Body of pancreas (tissue), 4 donors: ENCODE data around the gene CCDC175.

Source experiments
- POLR2A ChIP-seq, 3 donors: fragments of 450-650 bp; IDR thresholded peaks; one replicate each; pipeline ENCODE4 v1.6.1; 2016; ENCODE audit warnings: antibody characterized with exemption in 3 of 3, mild to moderate bottlenecking in 2 of 3
- TF ChIP-seq, protein P1 (sequence below), 7 experiments: fragments of 450-650 bp in 4 of 7; fragments of 200-600 bp in 3 of 7; sonication (generic) in 3 of 7; IDR thresholded peaks; one replicate each; pipeline ENCODE4 v1.5.1; 2016 to 2019; ENCODE audit warnings: antibody characterized with exemption in 7 of 7

DNA sequence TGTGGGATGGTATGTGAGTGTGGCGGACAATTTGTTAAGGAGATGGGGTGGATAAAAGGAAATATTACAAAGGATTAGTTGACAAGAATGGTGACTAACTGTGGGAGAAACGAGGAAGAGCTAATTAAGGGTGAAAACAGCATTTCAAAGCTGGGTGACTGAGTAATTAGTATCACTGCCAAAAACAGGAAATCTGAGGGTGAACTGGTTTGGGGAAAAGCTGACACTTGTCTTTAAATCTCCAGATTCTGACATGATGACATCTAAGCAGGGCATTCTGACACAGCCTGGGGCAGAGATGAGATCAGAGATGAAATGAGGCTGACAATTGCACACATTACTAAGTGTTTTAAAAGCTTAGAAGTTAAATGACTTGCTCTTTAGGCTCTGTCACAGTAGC is 42.4 kb upstream of the CCDC175 start:
- TF ChIP-seq, protein P1, sequence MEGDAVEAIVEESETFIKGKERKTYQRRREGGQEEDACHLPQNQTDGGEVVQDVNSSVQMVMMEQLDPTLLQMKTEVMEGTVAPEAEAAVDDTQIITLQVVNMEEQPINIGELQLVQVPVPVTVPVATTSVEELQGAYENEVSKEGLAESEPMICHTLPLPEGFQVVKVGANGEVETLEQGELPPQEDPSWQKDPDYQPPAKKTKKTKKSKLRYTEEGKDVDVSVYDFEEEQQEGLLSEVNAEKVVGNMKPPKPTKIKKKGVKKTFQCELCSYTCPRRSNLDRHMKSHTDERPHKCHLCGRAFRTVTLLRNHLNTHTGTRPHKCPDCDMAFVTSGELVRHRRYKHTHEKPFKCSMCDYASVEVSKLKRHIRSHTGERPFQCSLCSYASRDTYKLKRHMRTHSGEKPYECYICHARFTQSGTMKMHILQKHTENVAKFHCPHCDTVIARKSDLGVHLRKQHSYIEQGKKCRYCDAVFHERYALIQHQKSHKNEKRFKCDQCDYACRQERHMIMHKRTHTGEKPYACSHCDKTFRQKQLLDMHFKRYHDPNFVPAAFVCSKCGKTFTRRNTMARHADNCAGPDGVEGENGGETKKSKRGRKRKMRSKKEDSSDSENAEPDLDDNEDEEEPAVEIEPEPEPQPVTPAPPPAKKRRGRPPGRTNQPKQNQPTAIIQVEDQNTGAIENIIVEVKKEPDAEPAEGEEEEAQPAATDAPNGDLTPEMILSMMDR (IDR thresholded peaks at IDR 0.05): no peak
- no peak for TF ChIP-seq POLR2A (IDR thresholded peaks at IDR 0.05)
